HG02981 (cell line): ENCODE data around the gene BDH1.

Experiments used
- ATAC-seq: cut with Tn5 transposase; IDR thresholded peaks from one replicate; pipeline ENCODE4 v1.9.1; 2021; ENCODE audit warnings: mild to moderate bottlenecking, moderate library complexity; ENCODE audit not compliant: unreplicated experiment

BDH1 gene

DNA sequence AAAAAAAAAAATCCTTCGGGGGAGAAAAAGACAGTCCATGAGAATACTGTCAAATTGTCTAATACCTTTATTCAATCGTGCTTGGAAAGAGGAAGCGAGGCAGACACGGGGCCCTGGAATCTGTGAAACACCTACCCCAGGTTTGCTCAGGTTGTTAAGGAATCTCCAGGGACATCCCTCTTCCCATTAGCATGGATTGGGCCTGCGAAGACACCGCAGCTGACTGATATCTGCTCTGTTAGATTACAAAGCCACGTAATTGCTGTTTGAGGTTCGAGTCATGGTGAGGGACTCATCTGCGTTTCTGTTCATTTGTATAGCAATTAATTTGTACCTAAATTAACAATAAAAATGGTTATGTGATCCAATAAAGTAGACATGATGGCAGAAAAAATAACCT, 91.0 kb downstream of the BDH1 start:
- ATAC-seq, result no peak

- ATAC-seq, result no peak
These were observed 92.5 kb downstream of the BDH1 start for GRCh38 chr3:197463279-197463678.

GRCh38 chr3:197462808-197463207, 93.0 kb downstream of the BDH1 start:
- no peak for ATAC-seq

DNA sequence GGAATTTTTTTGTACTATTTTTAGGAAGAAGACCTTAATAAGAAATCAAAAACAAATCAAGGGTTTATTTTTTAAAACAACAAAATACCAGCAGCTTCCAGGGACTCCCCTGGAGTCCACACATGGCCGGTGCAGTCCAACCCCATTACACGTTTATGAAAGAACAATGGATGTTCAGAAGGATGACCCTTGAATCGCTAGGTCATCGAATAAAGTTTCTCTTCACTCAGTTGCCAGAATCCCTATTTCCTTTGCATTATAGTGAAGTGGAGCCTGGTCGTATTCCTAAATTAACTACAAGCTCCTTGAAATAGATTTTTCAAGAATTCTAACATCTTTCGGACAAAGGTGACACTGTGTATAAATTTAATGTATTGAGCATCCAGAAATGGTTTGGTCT, 95.1 kb downstream of the BDH1 start:
- ATAC-seq, result no peak

DNA sequence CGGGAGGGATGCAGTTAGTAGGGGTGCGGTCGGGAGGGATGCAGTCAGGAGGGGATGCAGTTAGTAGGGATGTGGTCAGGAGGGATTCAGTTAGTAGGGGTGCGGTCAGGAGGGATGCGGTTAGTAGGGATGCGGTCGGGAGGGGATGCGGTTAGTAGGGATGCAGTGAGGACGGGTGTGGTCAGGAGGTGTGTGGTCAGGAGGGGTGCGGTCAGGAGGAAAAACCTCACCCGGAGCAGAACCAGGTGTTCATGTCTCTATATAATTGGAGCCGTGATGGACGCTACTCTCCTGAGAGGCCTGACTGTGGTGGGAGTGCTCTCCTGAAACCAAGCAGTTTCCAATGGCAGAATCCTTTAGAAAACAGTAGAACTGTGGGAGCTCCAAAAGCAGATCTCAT, 95.8 kb downstream of the BDH1 start:
- no peak for ATAC-seq
